Mucosa of descending colon (tissue), 3 donors: ENCODE results near the gene ZC3H12A. TPM values are rescaled to one million over a fixed set of nuclear protein-coding genes. Genes with fewer than 3 reads are reported as not detected.
A peak's percentile ranks its signal among the peaks of the same experiment; 100 is the strongest.
"Not testable (repeated sequence)": the region's sequence is repeated elsewhere in the genome, so short reads cannot be mapped to it uniquely, and the experiment has no call there.

Experiments
- ATAC-seq: fragments of 200-7000 bp; cut with Tn5 transposase; one replicate; pipeline ENCODE4 v1.9.1; 2020; ENCODE audit warnings: mild to moderate bottlenecking, moderate library complexity
- DNase-seq, 3 donors: peaks; one replicate each; pipeline ENCODE4 v3.0.0-alpha.2; 2020
- H3K36me3 ChIP-seq: fragments of 200-600 bp; one replicate; pipeline ENCODE4 v1.8.0; 2021; ENCODE audit warnings: low read depth, mild to moderate bottlenecking
- H3K4me1 ChIP-seq: fragments of 200-600 bp; one replicate; pipeline ENCODE4 v1.8.0; 2021; ENCODE audit warnings: low read depth, mild to moderate bottlenecking
- H3K4me3 ChIP-seq: fragments of 200-600 bp; one replicate; pipeline ENCODE4 v1.8.0; 2021; ENCODE audit warnings: mild to moderate bottlenecking
- H3K9me3 ChIP-seq: fragments of 200-600 bp; one replicate; pipeline ENCODE4 v1.8.0; 2021; ENCODE audit warnings: mild to moderate bottlenecking
- CTCF ChIP-seq: fragments of 200-600 bp; IDR thresholded peaks from one replicate; pipeline ENCODE4 v1.8.0; 2022; ENCODE audit warnings: antibody characterized with exemption, mild to moderate bottlenecking
- intact Hi-C, 2 donors: fragments of 100-400 bp; cut with DNase I in 1 of 2; cut with micrococcal nuclease in 1 of 2; formaldehyde crosslinking; loops; one replicate each; pipeline versions ENCODE4 v1.11.0 to v1.11.1; 2022; cut with DNase I, micrococcal nuclease
- total RNA-seq, 3 donors: library from RNA; stranded (reverse); fragmentation: NEBNext Ultra II Directional in 2 of 3; extraction: Animal tissue kit (Norgen Biotek cat#: 25700) in 2 of 3; gene quantifications; one replicate each; pipeline versions ENCODE4 v1.2.1 to v1.2.4, GENCODE V29; 2021 to 2023
- donor health status: DM: no; HTN: no; CAD: no; lungs with moderate emphysema.
- donor health status: DM: no; HTN: no; CAD: no.
- donor health status: DM: no; HTN: yes; CAD: no.

The ZC3H12A gene
- total RNA-seq, 3 donors from 2014 or later, result 25.6 to 42.4 (median 25.9) TPM

DNA sequence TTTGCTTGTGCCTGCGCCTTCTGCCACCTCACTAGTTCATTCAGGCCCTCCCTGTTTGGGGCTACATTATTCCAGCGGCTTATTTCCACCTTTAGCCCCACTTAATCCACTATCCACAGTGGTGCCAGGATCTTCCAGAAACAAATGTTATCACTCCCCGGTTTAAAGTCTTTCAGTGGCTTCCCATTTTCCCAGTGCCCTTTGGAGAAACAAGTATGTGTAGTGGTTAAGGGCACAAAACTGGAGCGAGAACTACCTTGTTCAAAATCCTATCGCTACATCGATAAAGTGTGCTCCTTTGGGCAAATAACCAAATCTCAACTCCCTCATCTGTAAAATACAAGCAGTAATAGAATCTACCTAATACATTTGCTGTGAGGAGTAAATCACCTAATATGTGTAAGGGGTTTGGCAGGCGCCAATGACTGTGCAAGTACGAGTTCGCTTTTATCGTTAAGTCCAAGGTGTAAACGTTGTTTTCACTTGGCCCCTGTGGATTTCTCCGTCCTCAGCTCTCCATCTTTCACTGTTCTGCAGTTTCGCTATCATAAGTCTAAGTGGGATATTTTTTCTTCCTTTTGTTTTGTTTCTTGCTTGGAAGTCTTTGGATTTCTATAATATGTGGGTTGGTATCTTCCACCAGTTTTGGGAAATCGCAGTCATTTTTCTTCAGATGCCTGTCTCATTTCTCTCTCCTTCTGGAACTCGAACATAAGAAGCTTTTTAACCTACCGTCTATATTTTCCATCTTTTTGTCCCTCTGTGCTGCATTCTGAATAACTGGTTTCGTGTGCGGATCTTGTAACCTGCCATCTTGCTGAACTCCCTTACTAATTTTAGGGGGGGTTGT is 41.0 kb downstream of the ZC3H12A start:
- intact Hi-C loops, result no loop called here
- H3K36me3 ChIP-seq, result no peaks in the 10 kb centered on the region
- no peaks in the 10 kb centered on the region for H3K9me3 ChIP-seq
- DNase-seq (peak in 1 of 3 donors; percentile 4), ATAC-seq (no peak)
- H3K4me3 ChIP-seq, result peak overlapping the region; percentile 57
- TF ChIP-seq CTCF, result no peak
- H3K4me1 ChIP-seq, result peaks cover 6% of the 10 kb centered on the region

GRCh38 chr1:37517569-37517968 is 43.2 kb downstream of the ZC3H12A start:
- Histone ChIP-seq H3K9me3 (no peaks in the 10 kb centered on the region), H3K36me3 (no peaks in the 10 kb centered on the region), H3K4me1 (peaks cover 6% of the 10 kb centered on the region), H3K4me3 (no peak overlapping the region)
- ATAC-seq (no peak), DNase-seq (no peak)
- intact Hi-C loops, result no loop called here
- no peak for TF ChIP-seq CTCF

DNA sequence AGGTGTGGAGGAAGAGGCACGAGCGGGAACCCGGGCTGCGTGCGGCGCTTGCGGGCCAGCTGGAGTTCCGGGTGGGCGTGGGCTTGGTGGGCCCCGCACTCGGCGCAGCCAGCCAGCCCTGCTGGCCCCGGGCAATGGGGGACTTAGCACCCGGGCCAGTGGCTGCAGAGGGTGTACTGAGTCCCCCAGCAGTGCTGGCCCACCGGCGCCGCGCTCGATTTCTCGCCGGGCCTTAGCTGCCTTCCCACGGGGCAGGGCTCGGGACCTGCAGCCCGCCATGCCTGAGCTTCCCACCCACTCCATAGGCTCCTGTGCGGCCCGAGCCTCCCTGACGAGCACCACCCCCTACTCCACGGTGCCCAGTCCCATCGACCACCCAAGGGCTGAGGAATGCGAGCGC is 43.9 kb downstream of the ZC3H12A start:
- H3K4me1 ChIP-seq, intact Hi-C loops, ATAC-seq, H3K4me3 ChIP-seq, DNase-seq, H3K9me3 ChIP-seq, H3K36me3 ChIP-seq: not testable (repeated sequence)

DNA sequence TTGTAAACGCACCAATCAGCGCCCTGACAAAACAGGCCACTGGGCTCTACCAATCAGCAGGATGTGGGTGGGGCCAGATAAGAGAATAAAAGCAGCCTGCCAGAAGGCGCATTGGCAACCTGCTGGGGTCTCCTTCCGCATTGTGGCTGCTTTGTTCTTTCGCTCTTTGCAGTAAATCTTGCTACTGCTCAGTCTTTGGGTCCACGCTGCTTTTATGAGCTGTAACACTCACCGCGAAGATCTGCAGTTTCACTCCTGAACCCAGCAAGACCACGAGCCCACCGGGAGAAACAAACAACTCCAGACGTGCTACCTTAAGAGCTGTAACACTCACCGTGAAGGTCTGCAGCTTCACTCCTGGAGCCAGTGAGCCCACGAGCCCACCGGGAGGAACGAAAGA is 44.5 kb downstream of the ZC3H12A start:
- H3K4me3 ChIP-seq, intact Hi-C loops, H3K36me3 ChIP-seq, DNase-seq, ATAC-seq, H3K4me1 ChIP-seq, H3K9me3 ChIP-seq: not testable (repeated sequence)

DNA sequence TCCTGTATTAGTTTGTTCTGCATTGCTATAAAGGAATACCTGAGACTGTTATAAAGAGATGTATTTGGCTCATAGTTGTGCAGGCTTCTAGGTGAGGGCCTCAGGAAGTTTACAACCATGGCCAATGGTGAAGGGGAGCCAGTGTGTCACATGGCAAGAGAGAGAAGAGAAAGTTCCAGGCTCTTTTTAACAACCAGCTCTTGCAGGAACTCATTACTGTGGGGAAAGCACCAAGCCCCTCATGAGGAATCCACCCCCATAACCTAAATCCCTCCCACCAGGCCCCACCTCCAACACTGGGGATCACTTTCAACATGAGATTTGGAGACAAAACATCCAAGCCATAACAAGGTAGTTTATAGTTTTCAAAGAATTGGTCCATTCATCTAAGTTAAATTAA is 45.2 kb downstream of the ZC3H12A start:
- intact Hi-C loops, result no loop called here
- no peak for TF ChIP-seq CTCF
- Histone ChIP-seq H3K9me3 (no peaks in the 10 kb centered on the region), H3K4me3 (no peak overlapping the region), H3K4me1 (no peaks in the 10 kb centered on the region), H3K36me3 (no peaks in the 10 kb centered on the region)
- ATAC-seq (no peak), DNase-seq (no peak)

- H3K36me3 ChIP-seq, H3K4me1 ChIP-seq, H3K9me3 ChIP-seq, DNase-seq, H3K4me3 ChIP-seq, intact Hi-C loops, ATAC-seq: not testable (repeated sequence)
Measured at GRCh38 chr1:37529888-37530287, 55.5 kb downstream of the ZC3H12A start.

DNA sequence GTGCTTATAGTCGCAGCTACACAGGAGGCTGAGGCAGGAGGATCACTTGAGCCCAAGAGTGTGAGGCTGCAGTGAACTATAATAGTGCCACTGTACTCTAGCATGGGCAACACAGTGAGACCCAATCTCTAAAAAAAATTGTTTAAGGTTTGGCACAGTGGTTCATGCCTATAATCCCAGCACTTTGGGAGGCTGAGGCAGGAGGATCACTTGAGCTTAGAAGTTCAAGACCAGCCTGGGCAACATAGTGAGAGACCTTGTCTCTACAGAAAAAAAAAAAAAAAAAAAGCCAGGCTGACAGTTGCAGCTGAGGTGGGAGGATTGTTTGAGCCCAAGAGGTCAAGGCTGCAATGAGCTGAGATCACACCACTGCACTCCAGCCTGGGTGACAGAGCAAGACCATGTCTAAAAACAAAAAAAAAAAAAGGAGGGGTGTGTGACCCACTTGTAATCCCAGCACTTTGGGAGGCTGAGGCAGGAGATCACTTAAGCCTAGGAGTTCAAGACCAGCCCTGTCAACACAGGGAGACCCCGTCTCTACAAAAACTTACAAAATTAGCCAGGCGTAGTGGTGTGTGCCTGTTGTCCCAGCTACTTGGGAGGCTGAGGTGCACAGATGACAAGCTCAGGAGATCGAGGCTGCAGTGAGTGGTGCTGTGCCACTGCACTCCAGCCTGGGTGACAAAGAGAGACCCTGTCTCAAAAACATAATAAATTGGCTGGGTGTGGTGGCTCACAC is 58.2 kb downstream of the ZC3H12A start:
- DNase-seq, ATAC-seq, H3K36me3 ChIP-seq, H3K9me3 ChIP-seq, intact Hi-C loops, H3K4me3 ChIP-seq, H3K4me1 ChIP-seq: not testable (repeated sequence)
